Pancreas (tissue), 10 donors: ENCODE measurements around the gene KPNA6. TPM values are rescaled to one million over a fixed set of nuclear protein-coding genes. Genes with fewer than 3 reads are reported as not detected.
"Not testable (repeated sequence)": the region's sequence is repeated elsewhere in the genome, so short reads cannot be mapped to it uniquely, and the experiment has no call there.

Experiments used
- ATAC-seq, 4 donors: fragments of 200-7000 bp; cut with Tn5 transposase; one replicate each; pipeline versions ENCODE4 v1.8.0 to v1.9.1; 2020; ENCODE audit warnings: mild to moderate bottlenecking in 4 of 4, moderate library complexity in 4 of 4
- DNase-seq, 6 donors: peaks; one replicate each; pipeline ENCODE4 v3.0.0-alpha.2; 2020
- FAIRE-seq: peaks from 2 replicates; lab custom pipeline; 2012; peaks lifted over from hg19 to GRCh38; lab: Jason Lieb, UNC
- H3K27ac ChIP-seq, 4 donors: fragments of 200-600 bp; sonication (generic); 1 replicate in 3 of 4; 2 replicates in 1 of 4; pipeline versions ENCODE4 v1.5.0 to v1.8.0; 2020
- H3K27me3 ChIP-seq, 4 donors: fragments of 200-600 bp; one replicate each; pipeline ENCODE4 v1.8.0; 2021
- H3K36me3 ChIP-seq, 3 donors: fragments of 200-600 bp; sonication (generic) in 1 of 3; one replicate each; pipeline versions ENCODE4 v1.5.0 to v1.8.0; 2020 to 2021
- H3K4me1 ChIP-seq, 3 donors: fragments of 200-600 bp; one replicate each; pipeline ENCODE4 v1.8.0; 2021
- H3K4me3 ChIP-seq, 4 donors: fragments of 200-600 bp; sonication (generic) in 2 of 4; one replicate each; pipeline versions ENCODE4 v1.5.0 to v1.8.0; 2020 to 2021
- H3K9me3 ChIP-seq, 4 donors: fragments of 200-600 bp; one replicate each; pipeline ENCODE4 v1.8.0; 2021
- WGBS, 2 donors: extraction: QIAGEN DNeasy Blood & Tissue Kit; methylation state at CpG; one replicate each; pipeline ENCODE4 v1.1.7; 2013; 5-methylcytosine and 5-hydroxymethylcytosine counted together
- intact Hi-C, 3 donors: fragments of 100-400 bp; cut with DNase I; formaldehyde crosslinking; loops; one replicate each; pipeline versions ENCODE4 v1.11.1 to v1.14.2; 2022
- polyA plus RNA-seq, 2 donors: library from polyadenylated mRNA; stranded (reverse); fragments of 200-250 nt; gene quantifications; one replicate each; pipeline ENCODE4 v1.2.3, GENCODE V29; 2013
- total RNA-seq, 6 donors: library from RNA; stranded (reverse); fragmentation: NEBNext Ultra II Directional in 4 of 6; extraction: Animal tissue kit (Norgen Biotek cat#: 25700) in 4 of 6; gene quantifications; one replicate each; pipeline versions ENCODE4 v1.2.1 to v1.2.4, GENCODE V29; 2021 to 2023
- TF ChIP-seq, protein P1 (sequence below), 4 donors: fragments of 200-600 bp; sonication (generic) in 3 of 4; IDR thresholded peaks; one replicate each; pipeline versions ENCODE4 v1.5.0 to v1.8.0; 2021; ENCODE audit warnings: antibody characterized with exemption in 4 of 4
- donor health status: healthy with polysubstance abuse.
- donor health status: DM: no; HTN: no; CAD: no; lungs with moderate emphysema.
- donor health status: DM: no; HTN: no; CAD: no.
- donor health status: control.
- donor health status: control.
- donor health status: Bipolar disorder and iron deficiency.
- donor health status: DM: yes; HTN: yes; CAD: no.
- donor health status: DM: no; HTN: no; CAD: no.
- donor health status: DM: no; HTN: no; CAD: no.
- donor health status: DM: yes; HTN: yes; CAD: no.

KPNA6 gene
- total and polyA plus RNA-seq, 8 donors: 4.9 to 36.2 (median 24.0) TPM

GRCh38 chr1:32115496-32115895, 7.6 kb downstream of the KPNA6 start:
- no peak for DNase-seq
- Histone ChIP-seq H3K4me1 (peaks cover 8 to 25% (median 9%) of the 10 kb centered on the region in 3 donors), H3K27me3 (no peaks in the 10 kb centered on the region), H3K36me3 (no peaks in the 10 kb centered on the region), H3K4me3 (no peak overlapping the region), H3K9me3 (no peaks in the 10 kb centered on the region), H3K27ac (no peak overlapping the region)
- 92 to 99% methylated on average over 5 of the region's 5 CpGs for WGBS, 2 donors
- TF ChIP-seq, protein P1, sequence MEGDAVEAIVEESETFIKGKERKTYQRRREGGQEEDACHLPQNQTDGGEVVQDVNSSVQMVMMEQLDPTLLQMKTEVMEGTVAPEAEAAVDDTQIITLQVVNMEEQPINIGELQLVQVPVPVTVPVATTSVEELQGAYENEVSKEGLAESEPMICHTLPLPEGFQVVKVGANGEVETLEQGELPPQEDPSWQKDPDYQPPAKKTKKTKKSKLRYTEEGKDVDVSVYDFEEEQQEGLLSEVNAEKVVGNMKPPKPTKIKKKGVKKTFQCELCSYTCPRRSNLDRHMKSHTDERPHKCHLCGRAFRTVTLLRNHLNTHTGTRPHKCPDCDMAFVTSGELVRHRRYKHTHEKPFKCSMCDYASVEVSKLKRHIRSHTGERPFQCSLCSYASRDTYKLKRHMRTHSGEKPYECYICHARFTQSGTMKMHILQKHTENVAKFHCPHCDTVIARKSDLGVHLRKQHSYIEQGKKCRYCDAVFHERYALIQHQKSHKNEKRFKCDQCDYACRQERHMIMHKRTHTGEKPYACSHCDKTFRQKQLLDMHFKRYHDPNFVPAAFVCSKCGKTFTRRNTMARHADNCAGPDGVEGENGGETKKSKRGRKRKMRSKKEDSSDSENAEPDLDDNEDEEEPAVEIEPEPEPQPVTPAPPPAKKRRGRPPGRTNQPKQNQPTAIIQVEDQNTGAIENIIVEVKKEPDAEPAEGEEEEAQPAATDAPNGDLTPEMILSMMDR (IDR thresholded peaks at IDR 0.05): no peak
- intact Hi-C loops: no loop called here
- ATAC-seq: no peak
- no peak for FAIRE-seq

GRCh38 chr1:32116531-32116930, 8.7 kb downstream of the KPNA6 start:
- intact Hi-C loops: no loop called here
- Histone ChIP-seq H3K9me3 (no peaks in the 10 kb centered on the region), H3K27me3 (no peaks in the 10 kb centered on the region), H3K4me3 (no peak overlapping the region), H3K27ac (peak overlapping the region in 1 of 4 donors; percentile 24), H3K36me3 (no peaks in the 10 kb centered on the region), H3K4me1 (peaks cover 0 to 15% (median 8%) of the 10 kb centered on the region in 3 donors)
- FAIRE-seq (no peak), DNase-seq (no peak), ATAC-seq (no peak)
- TF ChIP-seq, protein P1 (IDR thresholded peaks at IDR 0.05): no peak
- 85 to 87% methylated on average over 4 of the region's 4 CpGs for WGBS, 2 donors

DNA sequence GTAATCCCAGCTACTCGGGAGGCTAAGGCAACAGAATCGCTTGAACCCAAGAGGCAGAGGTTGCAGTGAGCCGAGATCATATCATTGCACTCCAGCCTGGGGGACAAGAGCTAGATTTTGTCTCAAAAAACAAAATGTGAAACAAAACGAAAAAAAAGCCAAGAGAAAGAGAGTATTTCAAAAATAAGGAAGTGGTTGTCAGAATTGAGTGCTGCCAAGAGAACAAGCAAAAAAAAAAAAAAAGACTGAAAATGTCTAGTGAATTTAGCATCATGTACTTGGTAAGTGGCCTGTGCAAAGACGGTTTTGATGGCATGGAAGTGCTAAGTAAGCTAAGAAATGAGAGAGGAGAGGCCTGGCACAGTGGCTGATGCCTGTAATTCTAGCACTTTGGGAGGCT, 14.3 kb downstream of the KPNA6 start:
- Histone ChIP-seq H3K4me1 (no peaks in the 10 kb centered on the region), H3K27ac (no peak overlapping the region), H3K4me3 (no peak overlapping the region), H3K27me3 (no peaks in the 10 kb centered on the region), H3K9me3 (no peaks in the 10 kb centered on the region), H3K36me3 (no peaks in the 10 kb centered on the region)
- no peak for FAIRE-seq
- no peak for DNase-seq
- 69 to 77% methylated on average over 5 of the region's 5 CpGs for WGBS, 2 donors
- TF ChIP-seq, protein P1 (IDR thresholded peaks at IDR 0.05): no peak
- intact Hi-C loops: no loop called here
- ATAC-seq: no peak

- 93 to 95% methylated on average over 2 of the region's 2 CpGs for WGBS, 2 donors
- ATAC-seq: not testable (repeated sequence)
These were observed 15.5 kb downstream of the KPNA6 start for GRCh38 chr1:32123361-32123760.

DNA sequence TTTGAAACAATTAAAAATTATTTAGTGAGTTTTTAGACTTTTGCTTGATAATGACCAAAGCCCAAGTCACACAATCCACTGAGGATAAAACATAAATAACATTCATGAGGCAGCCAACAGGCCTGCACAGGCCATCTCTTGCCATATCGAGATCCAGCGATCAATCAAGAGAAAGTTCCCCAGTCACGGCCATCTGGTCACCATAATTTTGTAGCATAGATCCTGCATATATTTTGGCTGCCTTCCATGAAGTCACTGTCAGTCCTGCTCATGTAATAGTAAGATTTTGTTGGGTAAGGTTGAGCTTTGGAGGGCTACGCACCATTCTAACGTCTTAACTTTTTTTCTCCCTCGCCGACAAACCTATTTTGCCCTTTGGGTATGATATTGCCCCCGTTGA, 17.5 kb downstream of the KPNA6 start:
- intact Hi-C loops: no loop called here
- Histone ChIP-seq H3K27ac (no peak overlapping the region), H3K4me3 (no peak overlapping the region), H3K36me3 (no peaks in the 10 kb centered on the region), H3K27me3 (no peaks in the 10 kb centered on the region), H3K9me3 (no peaks in the 10 kb centered on the region), H3K4me1 (no peaks in the 10 kb centered on the region)
- 83 to 84% methylated on average over 8 of the region's 8 CpGs for WGBS, 2 donors
- ATAC-seq (no peak), FAIRE-seq (no peak), DNase-seq (no peak)
- TF ChIP-seq, protein P1 (IDR thresholded peaks at IDR 0.05): no peak

More at GRCh38 chr1:32123361-32123760, 15.5 kb downstream of the KPNA6 start:
- H3K27ac ChIP-seq, H3K36me3 ChIP-seq, H3K4me1 ChIP-seq, FAIRE-seq, H3K27me3 ChIP-seq, H3K4me3 ChIP-seq, H3K9me3 ChIP-seq, DNase-seq, intact Hi-C loops: not testable (repeated sequence)
